WTC11 (cell line): ENCODE results near the gene FSTL3. TPM values are rescaled to one million over a fixed set of nuclear protein-coding genes. Genes with fewer than 3 reads are reported as not detected.

Source experiments
- ATAC-seq: fragments of 200-7000 bp; cut with Tn5 transposase; 2 replicates; pipeline ENCODE4 v1.10.0; 2021; ENCODE audit warnings: mild to moderate bottlenecking, moderate library complexity
- CTCF ChIA-PET: fragments of 300-600 bp; sonication (Branson Sonifier 250); formaldehyde crosslinking; loops from one replicate; lab custom pipeline; 2021; ENCODE audit warnings: antibody characterized with exemption; lab: Charles Lee
- POLR2A ChIA-PET: fragments of 350-600 bp; sonication (Branson Sonifier 250); formaldehyde crosslinking; loops from one replicate; lab custom pipeline; 2021; ENCODE audit warnings: antibody characterized with exemption; lab: Charles Lee
- DNase-seq: peaks from one replicate; pipeline ENCODE4 v3.0.0; 2021; ENCODE audit warnings: low spot score
- H3K27ac Mint-ChIP-seq: 2 replicates; pipeline ENCODE4 v1.8.0; 2021; ENCODE audit warnings: mixed read lengths
- H3K27me3 Mint-ChIP-seq: 2 replicates; pipeline ENCODE4 v1.8.0; 2021; ENCODE audit warnings: low read depth, mild to moderate bottlenecking, moderate library complexity, mixed read lengths
- H3K36me3 Mint-ChIP-seq: 2 replicates; pipeline ENCODE4 v1.8.0; 2021; ENCODE audit warnings: mixed read lengths
- H3K4me1 Mint-ChIP-seq: 2 replicates; pipeline ENCODE4 v1.8.0; 2022; ENCODE audit warnings: mixed read lengths
- H3K4me3 Mint-ChIP-seq: 2 replicates; pipeline ENCODE4 v1.8.0; 2021; ENCODE audit warnings: mild to moderate bottlenecking, moderate library complexity, mixed read lengths
- H3K9me3 Mint-ChIP-seq: 2 replicates; pipeline ENCODE4 v1.8.0; 2021; ENCODE audit warnings: mixed read lengths
- ATF3 ChIP-seq: sonication (generic); formaldehyde crosslinking; conservative IDR thresholded peaks from 2 replicates; pipeline ENCODE4 v1.8.1; 2022; ENCODE audit warnings: mild to moderate bottlenecking, missing genetic modification reagents
- ATF6 ChIP-seq: sonication (generic); formaldehyde crosslinking; IDR thresholded peaks from 2 replicates; pipeline ENCODE4 v1.8.1; 2023; ENCODE audit warnings: mild to moderate bottlenecking, missing genetic modification reagents
- CREM ChIP-seq: sonication (generic); formaldehyde crosslinking; IDR thresholded peaks from 2 replicates; pipeline ENCODE4 v1.8.1; 2022; ENCODE audit warnings: mild to moderate bottlenecking, missing genetic modification reagents, moderate library complexity
- E2F4 ChIP-seq: sonication (generic); formaldehyde crosslinking; IDR thresholded peaks from 2 replicates; pipeline ENCODE4 v1.8.1; 2022; ENCODE audit warnings: low read depth, mild to moderate bottlenecking, moderate library complexity, missing genetic modification reagents, borderline replicate concordance
- E2F5 ChIP-seq: sonication (generic); formaldehyde crosslinking; IDR thresholded peaks from 2 replicates; pipeline ENCODE4 v1.8.1; 2022; ENCODE audit warnings: mild to moderate bottlenecking, moderate library complexity, missing genetic modification reagents
- ETV6 ChIP-seq: sonication (generic); formaldehyde crosslinking; IDR thresholded peaks from 2 replicates; pipeline ENCODE4 v1.8.1; 2022; ENCODE audit warnings: mild to moderate bottlenecking, missing genetic modification reagents
- FOXJ3 ChIP-seq: sonication (generic); formaldehyde crosslinking; IDR thresholded peaks from 2 replicates; pipeline ENCODE4 v1.9.0; 2021; ENCODE audit warnings: missing genetic modification reagents, mild to moderate bottlenecking, borderline replicate concordance
- FOXP1 ChIP-seq: sonication (generic); formaldehyde crosslinking; IDR thresholded peaks from 2 replicates; pipeline ENCODE4 v1.8.0; 2022; ENCODE audit warnings: missing genetic modification reagents, mild to moderate bottlenecking, moderate library complexity, borderline replicate concordance
- IRF2 ChIP-seq: sonication (generic); formaldehyde crosslinking; IDR thresholded peaks from 2 replicates; pipeline ENCODE4 v1.8.0; 2022; ENCODE audit warnings: low read depth, missing genetic modification reagents, borderline replicate concordance
- KAT7 ChIP-seq: sonication (generic); formaldehyde crosslinking; IDR thresholded peaks from 2 replicates; pipeline ENCODE4 v1.8.1; 2023; ENCODE audit warnings: missing genetic modification reagents, mild to moderate bottlenecking, borderline replicate concordance
- MLX ChIP-seq: sonication (generic); formaldehyde crosslinking; IDR thresholded peaks from 2 replicates; pipeline ENCODE4 v1.8.1; 2023; ENCODE audit warnings: mild to moderate bottlenecking, missing genetic modification reagents, moderate library complexity
- OVOL2 ChIP-seq: fragments of 250-450 bp; sonication (Bioruptor Pico); IDR thresholded peaks from 2 replicates; pipeline ENCODE4 v1.9.0; 2021; ENCODE audit warnings: mild to moderate bottlenecking, borderline replicate concordance
- PREB ChIP-seq: sonication (generic); formaldehyde crosslinking; IDR thresholded peaks from 2 replicates; pipeline ENCODE4 v1.8.1; 2022; ENCODE audit warnings: mild to moderate bottlenecking, missing genetic modification reagents, moderate library complexity, borderline replicate concordance
- USF2 ChIP-seq: sonication (generic); formaldehyde crosslinking; IDR thresholded peaks from 2 replicates; pipeline ENCODE4 v1.8.1; 2023; ENCODE audit warnings: mild to moderate bottlenecking, missing genetic modification reagents, moderate library complexity
- ZNF121 ChIP-seq: sonication (generic); formaldehyde crosslinking; IDR thresholded peaks from 2 replicates; pipeline ENCODE4 v1.8.0; 2023; ENCODE audit warnings: missing genetic modification reagents
- ZNF138 ChIP-seq: sonication (generic); formaldehyde crosslinking; conservative IDR thresholded peaks from 2 replicates; pipeline ENCODE4 v1.8.1; 2022; ENCODE audit warnings: mild to moderate bottlenecking, moderate library complexity, missing genetic modification reagents
- ZNF396 ChIP-seq: fragments of 250-450 bp; sonication (Bioruptor Pico); IDR thresholded peaks from 2 replicates; pipeline ENCODE4 v1.8.0; 2021; ENCODE audit warnings: mild to moderate bottlenecking, moderate library complexity, borderline replicate concordance
- ZNF425 ChIP-seq: fragments of 250-450 bp; sonication (Bioruptor Pico); conservative IDR thresholded peaks from 2 replicates; pipeline ENCODE4 v1.9.0; 2021; ENCODE audit warnings: mild to moderate bottlenecking
- ZNF512 ChIP-seq: sonication (generic); formaldehyde crosslinking; IDR thresholded peaks from 2 replicates; pipeline ENCODE4 v1.8.1; 2022; ENCODE audit warnings: missing genetic modification reagents, borderline replicate concordance
- ZNF671 ChIP-seq: fragments of 250-450 bp; sonication (Bioruptor Pico); IDR thresholded peaks from 2 replicates; pipeline ENCODE4 v1.8.0; 2021; ENCODE audit warnings: mild to moderate bottlenecking
- total RNA-seq: library from RNA; stranded (reverse); gene quantifications from 3 replicates; pipeline ENCODE4 v1.2.3, GENCODE V29; 2021

Gene FSTL3
- total RNA-seq, 1 experiment from 2014 or later: 8.7 TPM

- CTCF ChIA-PET: interaction anchor here (0.6 to 3.1 kb wide), 9 partner anchors 14 to 194 kb away, joined by 3 to 17 read pairs (median 8); partner anchors contain the start of gene RNF126
- H3K4me3 Mint-ChIP-seq: peak overlapping the region; percentile 60
These were observed 28.2 kb downstream of the FSTL3 start for GRCh38 chr19:704447-704741.

More at GRCh38 chr19:704447-704741, 28.2 kb downstream of the FSTL3 start:
- H3K27ac Mint-ChIP-seq: no peak overlapping the region
- H3K9me3 Mint-ChIP-seq: peaks cover 5% of the 10 kb centered on the region; the same call in 1 of the 2 replicates
- H3K27me3 Mint-ChIP-seq: peaks cover 22% of the 10 kb centered on the region
- peaks cover 4% of the 10 kb centered on the region for H3K36me3 Mint-ChIP-seq
- no peak for ATAC-seq
- no peak for DNase-seq
- POLR2A ChIA-PET: interaction anchor here (1.6 kb wide), 1 partner anchor 24 kb away, joined by 8 read pairs; no protein-coding TSS in a partner anchor
- H3K4me1 Mint-ChIP-seq: peaks cover 10% of the 10 kb centered on the region; the same call in 1 of the 2 replicates
- TF ChIP-seq E2F4 (CRISPR knock-in tag) (no peak), ZNF138 (CRISPR knock-in tag) (no peak), OVOL2 (no peak), KAT7 (CRISPR knock-in tag) (no peak), ZNF512 (CRISPR knock-in tag) (no peak), CREM (no peak), MLX (CRISPR knock-in tag) (no peak), ZNF121 (CRISPR knock-in tag) (no peak), ATF6 (CRISPR knock-in tag) (no peak), FOXP1 (CRISPR knock-in tag) (no peak), USF2 (CRISPR knock-in tag) (no peak), ATF3 (no peak), ZNF671 (CRISPR knock-in tag) (no peak), ETV6 (CRISPR knock-in tag) (no peak), ZNF425 (no peak), E2F5 (CRISPR knock-in tag) (no peak), PREB (no peak), ZNF396 (no peak), IRF2 (no peak), FOXJ3 (no peak)
